Ovary (tissue), 3 donors: ENCODE measurements around the gene CPZ.

Experiments used
- EP300 ChIP-seq: sonication (generic); formaldehyde crosslinking; IDR thresholded peaks from one replicate; pipeline ENCODE4 v1.6.1; 2017; ENCODE audit warnings: antibody characterized with exemption
- POLR2A ChIP-seq: fragments of 450-650 bp; IDR thresholded peaks from one replicate; pipeline ENCODE4 v1.6.1; 2017; ENCODE audit warnings: antibody characterized with exemption, mild to moderate bottlenecking, moderate library complexity
- TF ChIP-seq, protein P1 (sequence below), 3 donors: fragments of 450-650 bp in 2 of 3; fragments of 200-600 bp in 1 of 3; IDR thresholded peaks; one replicate each; pipeline versions ENCODE4 v1.5.1 to v1.8.0; 2016 to 2022; ENCODE audit warnings: antibody characterized with exemption in 3 of 3, mild to moderate bottlenecking in 1 of 3
- donor health status: DM: no; HTN: no; CAD: no.

DNA sequence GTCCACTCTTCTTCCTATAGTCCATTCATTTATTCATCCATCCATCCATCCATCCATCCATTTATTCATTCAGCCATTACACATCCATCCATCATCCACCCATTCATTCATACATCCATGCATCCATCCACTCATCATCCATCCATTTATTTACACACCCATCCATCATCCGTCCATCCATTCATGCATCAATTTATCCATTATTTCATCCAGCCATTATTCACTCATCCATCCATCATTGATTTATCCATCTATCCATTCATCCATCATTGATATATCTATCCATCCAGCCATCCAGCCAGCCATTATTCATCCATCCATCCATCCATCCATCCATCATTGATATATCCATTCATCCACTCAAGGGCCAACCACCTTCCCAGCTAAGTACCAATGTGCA lies 12.7 kb downstream of the CPZ start:
- TF ChIP-seq, protein P1, sequence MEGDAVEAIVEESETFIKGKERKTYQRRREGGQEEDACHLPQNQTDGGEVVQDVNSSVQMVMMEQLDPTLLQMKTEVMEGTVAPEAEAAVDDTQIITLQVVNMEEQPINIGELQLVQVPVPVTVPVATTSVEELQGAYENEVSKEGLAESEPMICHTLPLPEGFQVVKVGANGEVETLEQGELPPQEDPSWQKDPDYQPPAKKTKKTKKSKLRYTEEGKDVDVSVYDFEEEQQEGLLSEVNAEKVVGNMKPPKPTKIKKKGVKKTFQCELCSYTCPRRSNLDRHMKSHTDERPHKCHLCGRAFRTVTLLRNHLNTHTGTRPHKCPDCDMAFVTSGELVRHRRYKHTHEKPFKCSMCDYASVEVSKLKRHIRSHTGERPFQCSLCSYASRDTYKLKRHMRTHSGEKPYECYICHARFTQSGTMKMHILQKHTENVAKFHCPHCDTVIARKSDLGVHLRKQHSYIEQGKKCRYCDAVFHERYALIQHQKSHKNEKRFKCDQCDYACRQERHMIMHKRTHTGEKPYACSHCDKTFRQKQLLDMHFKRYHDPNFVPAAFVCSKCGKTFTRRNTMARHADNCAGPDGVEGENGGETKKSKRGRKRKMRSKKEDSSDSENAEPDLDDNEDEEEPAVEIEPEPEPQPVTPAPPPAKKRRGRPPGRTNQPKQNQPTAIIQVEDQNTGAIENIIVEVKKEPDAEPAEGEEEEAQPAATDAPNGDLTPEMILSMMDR (IDR thresholded peaks at IDR 0.05): no peak
- TF ChIP-seq POLR2A: no peak
- no peak for TF ChIP-seq EP300
